Measurements from ENCODE around the gene LSAMP. TPM values are rescaled to one million over a fixed set of nuclear protein-coding genes. Genes with fewer than 3 reads are reported as not detected.

The LSAMP gene
- total and polyA plus RNA-seq, 2 of the 13 experiments (the other 11 are each of a cell fraction or from before 2014, with no cell fraction given) = not detected

GRCh38 chr3:115927197-115927596 lies 518.1 kb downstream of the LSAMP start:
- FAIRE-seq (no peak), DNase-seq (ENCODE audit: low spot score) (no peak), ATAC-seq (no peak)
- ChIA-PET POLR2A (no interaction called here), CTCF (ENCODE audit: low intra/inter-chr PET ratio, low total read pairs) (no interaction called here)
- Histone ChIP-seq H2AFZ (ENCODE audit: low read length) (no peak overlapping the region), H3K4me2 (ENCODE audit: low read depth, low read length) (no peak overlapping the region), H3K27ac (ENCODE audit: extremely low read length, insufficient read depth, low read length) (no peak overlapping the region), H4K20me1 (ENCODE audit: insufficient read depth, low read length) (no peaks in the 10 kb centered on the region), H3K9ac (ENCODE audit: insufficient read depth, low read depth, low read length) (no peak overlapping the region), H3K36me3 (replicated peaks in 1 of 2; ENCODE audit: control insufficient read depth in 1 of 2, insufficient read depth in 2 of 2, low read length in 2 of 2) (no peaks in the 10 kb centered on the region), H3K9me3 (ENCODE audit: low read length) (no peaks in the 10 kb centered on the region), H3K4me1 (ENCODE audit: insufficient read depth, low read length) (no peaks in the 10 kb centered on the region), H3K27me3 (ENCODE audit: control insufficient read depth in 1 of 2, insufficient read depth in 2 of 2, low read length in 2 of 2) (no peaks in the 10 kb centered on the region; a peak in 1 of 5 replicates), H3K4me3 (replicated peaks in 1 of 3; ENCODE audit: insufficient read depth in 1 of 3, low read depth in 2 of 3, low read length in 3 of 3) (no peak overlapping the region), H3K79me2 (ENCODE audit: insufficient read depth, low read length) (no peaks in the 10 kb centered on the region)
- BruUV-seq (replicated peaks) = no TSS peak
- in situ Hi-C loops (cut with HindIII; ENCODE audit: extremely low pct_ligation_motif_present, low pct_unique_long_range_greater_than_20kb) = no loop called here
- intact Hi-C loops (cut with micrococcal nuclease; ENCODE audit: unreplicated experiment) = loop anchor here (10.0 kb wide), 1 partner anchor 712 kb away; no protein-coding TSS in a partner anchor
- TF ChIP-seq ZNF317 (CRISPR knock-in tag; IDR thresholded peaks at IDR 0.05) (no peak), NAIF1 (CRISPR knock-in tag; IDR thresholded peaks at IDR 0.05; ENCODE audit: borderline replicate concordance) (no peak), ZNF530 (CRISPR knock-in tag; IDR thresholded peaks at IDR 0.05; ENCODE audit: low read depth) (no peak), PRDM10 (CRISPR knock-in tag; IDR thresholded peaks at IDR 0.05; ENCODE audit: low read depth) (no peak), ZIK1 (CRISPR knock-in tag; IDR thresholded peaks at IDR 0.05; ENCODE audit: borderline replicate concordance, low read depth) (no peak), ZBTB40 (IDR thresholded peaks at IDR 0.05) (no peak), ZBTB40 (CRISPR knock-in tag; IDR thresholded peaks at IDR 0.05) (no peak), ZBTB14 (CRISPR knock-in tag; IDR thresholded peaks at IDR 0.05) (no peak)
- TF ChIP-seq, protein P1, sequence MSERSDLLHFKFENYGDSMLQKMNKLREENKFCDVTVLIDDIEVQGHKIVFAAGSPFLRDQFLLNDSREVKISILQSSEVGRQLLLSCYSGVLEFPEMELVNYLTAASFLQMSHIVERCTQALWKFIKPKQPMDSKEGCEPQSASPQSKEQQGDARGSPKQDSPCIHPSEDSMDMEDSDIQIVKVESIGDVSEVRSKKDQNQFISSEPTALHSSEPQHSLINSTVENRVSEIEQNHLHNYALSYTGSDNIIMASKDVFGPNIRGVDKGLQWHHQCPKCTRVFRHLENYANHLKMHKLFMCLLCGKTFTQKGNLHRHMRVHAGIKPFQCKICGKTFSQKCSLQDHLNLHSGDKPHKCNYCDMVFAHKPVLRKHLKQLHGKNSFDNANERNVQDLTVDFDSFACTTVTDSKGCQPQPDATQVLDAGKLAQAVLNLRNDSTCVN (CRISPR knock-in tag; IDR thresholded peaks at IDR 0.05; ENCODE audit: borderline replicate concordance) = no peak

Measured in HepG2 (cell line).